ENCODE measurements around the gene RAVER2. TPM values are rescaled to one million over a fixed set of nuclear protein-coding genes. Genes with fewer than 3 reads are reported as not detected.
"Not testable (repeated sequence)": the region's sequence is repeated elsewhere in the genome, so short reads cannot be mapped to it uniquely, and the experiment has no call there.

The RAVER2 gene
- total RNA-seq, 1 experiment from 2014 or later = 13.3 TPM

GRCh38 chr1:64814427-64814826, 69.6 kb downstream of the RAVER2 start:
- TF ChIP-seq CTCF (conservative IDR thresholded peaks at IDR 0.05) = no peak
- H4K5ac ChIP-seq (ENCODE audit: insufficient read length, low read depth, low read length) = no peak overlapping the region
- H3K23ac ChIP-seq (ENCODE audit: insufficient read length, low read depth, low read length) = no peak overlapping the region
- no peaks in the 10 kb centered on the region for H3K79me1 ChIP-seq (ENCODE audit: insufficient read depth, low read depth, low read length, poor library complexity, severe bottlenecking)
- H3K4me1 ChIP-seq (ENCODE audit: insufficient read depth, low read length) = no peaks in the 10 kb centered on the region
- H3K14ac ChIP-seq (ENCODE audit: insufficient read depth, low read length) = no peak overlapping the region
- H2BK120ac ChIP-seq (ENCODE audit: low read depth, low read length, poor library complexity, severe bottlenecking) = no peak overlapping the region
- no peak overlapping the region for H2BK12ac ChIP-seq (ENCODE audit: insufficient read length, low read depth, low read length)
- H2BK5ac ChIP-seq (ENCODE audit: insufficient read length, low read length) = no peak overlapping the region
- no peak overlapping the region for H2AFZ ChIP-seq (ENCODE audit: low read length)
- H3K36me3 Mint-ChIP-seq (ENCODE audit: insufficient read depth in 1 of 3, low read depth in 3 of 3) = peaks cover 12 to 26% (median 16%) of the 10 kb centered on the region in 3 experiments
- no peak overlapping the region for H3T11ph ChIP-seq (ENCODE audit: low read length)
- H3K4me2 ChIP-seq (ENCODE audit: insufficient read depth, insufficient read length, low read length) = no peak overlapping the region
- no peak overlapping the region for H4K8ac ChIP-seq (replicated peaks; ENCODE audit: insufficient read length, low read depth, low read length)
- H4K91ac ChIP-seq (ENCODE audit: insufficient read length, low read depth, low read length) = no peak overlapping the region
- H3K79me2 ChIP-seq (ENCODE audit: insufficient read depth, low read length) = no peaks in the 10 kb centered on the region
- H3K27me3 ChIP-seq (ENCODE audit: insufficient read depth, low read length) = no peaks in the 10 kb centered on the region
- no peak overlapping the region for H3K9ac ChIP-seq (ENCODE audit: extremely low read depth, insufficient read length, low read length)
- WGBS (ENCODE audit: extremely low coverage, insufficient read length, low lambda C conversion rate) = no CpG with 5 or more reads among the region's 1 CpG
- H4K20me1 ChIP-seq (ENCODE audit: control insufficient read depth, insufficient read depth, insufficient read length) = no peaks in the 10 kb centered on the region
- no peaks in the 10 kb centered on the region for H3K23me2 ChIP-seq (ENCODE audit: insufficient read length, low read depth, low read length, poor library complexity, severe bottlenecking)
- no peak overlapping the region for H2BK15ac ChIP-seq (ENCODE audit: low read depth, low read length)
- H3K9me3 ChIP-seq (ENCODE audit: control insufficient read depth, low read depth, low read length) = no peaks in the 10 kb centered on the region
- DNase-seq = no peak
- no peak overlapping the region for H3K56ac ChIP-seq (ENCODE audit: insufficient read length, low read depth, low read length)
- no peak overlapping the region for H3K27ac Mint-ChIP-seq
- no peak overlapping the region for H3K4me3 Mint-ChIP-seq
- H3K9me3 Mint-ChIP-seq = peaks cover 0 to 5% of the 10 kb centered on the region in 2 experiments; a peak in 3 of 5 replicates
- no peak overlapping the region for H2AK5ac ChIP-seq (ENCODE audit: insufficient read length, low read length)
- no peak overlapping the region for H3K27ac ChIP-seq (ENCODE audit: insufficient read length, low read depth, low read length)
- H3K4me1 Mint-ChIP-seq = no peaks in the 10 kb centered on the region
- H3K18ac ChIP-seq (ENCODE audit: insufficient read length, low read depth, low read length) = no peak overlapping the region
- no peak overlapping the region for H2BK20ac ChIP-seq (ENCODE audit: low read depth, low read length, poor library complexity, severe bottlenecking)
- no peak overlapping the region for H3K4ac ChIP-seq (ENCODE audit: low read depth, low read length)
- no peaks in the 10 kb centered on the region for H3K27me3 Mint-ChIP-seq (ENCODE audit: low read depth)

- not testable (repeated sequence) for H2BK20ac ChIP-seq (ENCODE audit: low read depth, low read length, poor library complexity, severe bottlenecking); H3K9me3 ChIP-seq (ENCODE audit: control insufficient read depth, low read depth, low read length); H3K23ac ChIP-seq (ENCODE audit: insufficient read length, low read depth, low read length); H3K4me1 Mint-ChIP-seq; H2BK120ac ChIP-seq (ENCODE audit: low read depth, low read length, poor library complexity, severe bottlenecking); H3K23me2 ChIP-seq (ENCODE audit: insufficient read length, low read depth, low read length, poor library complexity, severe bottlenecking); H2AK5ac ChIP-seq (ENCODE audit: insufficient read length, low read length); H3K9ac ChIP-seq (ENCODE audit: extremely low read depth, insufficient read length, low read length); H2BK15ac ChIP-seq (ENCODE audit: low read depth, low read length); H3K14ac ChIP-seq (ENCODE audit: insufficient read depth, low read length); H4K5ac ChIP-seq (ENCODE audit: insufficient read length, low read depth, low read length); H3K56ac ChIP-seq (ENCODE audit: insufficient read length, low read depth, low read length); H4K91ac ChIP-seq (ENCODE audit: insufficient read length, low read depth, low read length); H3K27ac ChIP-seq (ENCODE audit: insufficient read length, low read depth, low read length); H3K27me3 Mint-ChIP-seq (ENCODE audit: low read depth); H2AFZ ChIP-seq (ENCODE audit: low read length); H2BK12ac ChIP-seq (ENCODE audit: insufficient read length, low read depth, low read length); H3K27me3 ChIP-seq (ENCODE audit: insufficient read depth, low read length); H3K79me1 ChIP-seq (ENCODE audit: insufficient read depth, low read depth, low read length, poor library complexity, severe bottlenecking); H3K9me3 Mint-ChIP-seq; H3K18ac ChIP-seq (ENCODE audit: insufficient read length, low read depth, low read length); H4K8ac ChIP-seq (replicated peaks; ENCODE audit: insufficient read length, low read depth, low read length); H3K4me3 Mint-ChIP-seq; H3K4me1 ChIP-seq (ENCODE audit: insufficient read depth, low read length); H3K4ac ChIP-seq (ENCODE audit: low read depth, low read length); H3T11ph ChIP-seq (ENCODE audit: low read length); H3K27ac Mint-ChIP-seq; H3K79me2 ChIP-seq (ENCODE audit: insufficient read depth, low read length); H3K4me2 ChIP-seq (ENCODE audit: insufficient read depth, insufficient read length, low read length); H4K20me1 ChIP-seq (ENCODE audit: control insufficient read depth, insufficient read depth, insufficient read length); DNase-seq; H2BK5ac ChIP-seq (ENCODE audit: insufficient read length, low read length)
- no CpG with 5 or more reads among the region's 5 CpGs for WGBS (ENCODE audit: extremely low coverage, insufficient read length, low lambda C conversion rate)
- peaks cover 15 to 31% (median 26%) of the 10 kb centered on the region in 3 experiments for H3K36me3 Mint-ChIP-seq (ENCODE audit: insufficient read depth in 1 of 3, low read depth in 3 of 3)
Observed at GRCh38 chr1:64817364-64817763, 72.5 kb downstream of the RAVER2 start.

Data from H9 (cell line).